Measurements from ENCODE around the gene UBE2L6.

DNA sequence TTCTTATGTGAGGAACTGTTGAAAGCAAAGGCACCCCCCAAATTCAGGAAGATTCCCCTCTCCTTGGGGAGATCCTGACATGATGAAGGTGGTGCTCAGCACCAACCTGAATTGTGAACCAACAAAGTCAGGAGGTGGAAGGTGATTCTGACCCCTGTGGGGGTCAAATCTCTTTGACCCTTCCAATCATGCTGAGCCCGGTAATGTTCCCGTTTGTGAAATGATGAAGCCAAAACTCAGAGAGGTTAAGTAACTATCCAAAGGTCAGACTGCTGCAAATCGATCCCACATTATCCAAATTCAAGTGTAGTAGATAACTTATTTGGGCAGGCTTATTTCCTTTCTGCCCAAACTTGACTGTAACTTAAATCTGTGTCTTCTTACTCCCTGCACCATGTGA is 49.1 kb upstream of the UBE2L6 start:
- TF ChIP-seq, protein P1, sequence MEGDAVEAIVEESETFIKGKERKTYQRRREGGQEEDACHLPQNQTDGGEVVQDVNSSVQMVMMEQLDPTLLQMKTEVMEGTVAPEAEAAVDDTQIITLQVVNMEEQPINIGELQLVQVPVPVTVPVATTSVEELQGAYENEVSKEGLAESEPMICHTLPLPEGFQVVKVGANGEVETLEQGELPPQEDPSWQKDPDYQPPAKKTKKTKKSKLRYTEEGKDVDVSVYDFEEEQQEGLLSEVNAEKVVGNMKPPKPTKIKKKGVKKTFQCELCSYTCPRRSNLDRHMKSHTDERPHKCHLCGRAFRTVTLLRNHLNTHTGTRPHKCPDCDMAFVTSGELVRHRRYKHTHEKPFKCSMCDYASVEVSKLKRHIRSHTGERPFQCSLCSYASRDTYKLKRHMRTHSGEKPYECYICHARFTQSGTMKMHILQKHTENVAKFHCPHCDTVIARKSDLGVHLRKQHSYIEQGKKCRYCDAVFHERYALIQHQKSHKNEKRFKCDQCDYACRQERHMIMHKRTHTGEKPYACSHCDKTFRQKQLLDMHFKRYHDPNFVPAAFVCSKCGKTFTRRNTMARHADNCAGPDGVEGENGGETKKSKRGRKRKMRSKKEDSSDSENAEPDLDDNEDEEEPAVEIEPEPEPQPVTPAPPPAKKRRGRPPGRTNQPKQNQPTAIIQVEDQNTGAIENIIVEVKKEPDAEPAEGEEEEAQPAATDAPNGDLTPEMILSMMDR (IDR thresholded peaks at IDR 0.05) = no peak
- TF ChIP-seq POLR2AphosphoS5 (IDR thresholded peaks at IDR 0.05) = no peak

All from stomach (tissue), 4 donors.